NCI-H1092 treated with DMSO at 0.1 percent for 48 hours (cell line): ENCODE measurements around the gene RBM25.
"Not testable (repeated sequence)": the region's sequence is repeated elsewhere in the genome, so short reads cannot be mapped to it uniquely, and the experiment has no call there.

ENCODE experiments used
- DNase-seq: peaks from one replicate; lab custom pipeline; 2025; lab: John Stamatoyannopoulos, UW

Gene RBM25

DNA sequence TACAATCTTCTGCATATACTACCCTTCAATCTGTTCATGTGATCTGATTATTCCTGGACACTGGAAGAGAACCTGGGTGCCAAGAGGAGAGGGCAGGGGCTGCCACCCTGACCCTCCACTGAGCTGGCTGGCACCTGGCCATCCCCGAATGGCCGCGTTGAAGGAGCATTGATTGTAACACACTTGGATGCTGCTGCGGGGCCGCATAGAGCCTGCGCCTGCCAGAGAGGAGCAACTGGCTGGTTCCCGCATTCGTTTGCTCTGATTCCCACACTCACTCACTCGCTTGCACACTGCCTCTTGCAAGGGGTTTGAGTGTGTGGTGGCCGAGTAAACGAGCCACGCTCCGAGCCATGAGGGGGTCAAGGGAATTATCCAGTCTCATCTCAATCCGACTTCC lies 110.4 kb downstream of the RBM25 start:
- no peak for DNase-seq

DNA sequence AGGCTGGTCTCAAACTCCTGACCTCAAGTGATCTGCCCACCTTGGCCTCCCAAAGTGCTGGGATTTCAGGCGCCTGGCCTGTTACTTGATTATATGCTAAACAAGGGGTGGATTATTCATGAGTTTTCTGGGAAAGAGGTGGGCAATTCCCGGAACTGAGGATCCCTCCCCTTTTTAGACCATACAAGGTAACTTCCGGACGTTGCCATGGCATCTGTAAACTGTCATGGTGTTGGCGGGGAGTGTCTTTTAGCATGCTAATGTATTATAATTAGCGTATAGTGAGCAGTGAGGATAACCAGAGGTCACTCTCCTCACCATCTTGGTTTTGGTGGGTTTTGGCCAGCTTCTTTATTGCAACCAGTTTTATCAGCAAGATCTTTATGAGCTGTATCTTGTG lies 111.5 kb downstream of the RBM25 start:
- DNase-seq: not testable (repeated sequence)

DNA sequence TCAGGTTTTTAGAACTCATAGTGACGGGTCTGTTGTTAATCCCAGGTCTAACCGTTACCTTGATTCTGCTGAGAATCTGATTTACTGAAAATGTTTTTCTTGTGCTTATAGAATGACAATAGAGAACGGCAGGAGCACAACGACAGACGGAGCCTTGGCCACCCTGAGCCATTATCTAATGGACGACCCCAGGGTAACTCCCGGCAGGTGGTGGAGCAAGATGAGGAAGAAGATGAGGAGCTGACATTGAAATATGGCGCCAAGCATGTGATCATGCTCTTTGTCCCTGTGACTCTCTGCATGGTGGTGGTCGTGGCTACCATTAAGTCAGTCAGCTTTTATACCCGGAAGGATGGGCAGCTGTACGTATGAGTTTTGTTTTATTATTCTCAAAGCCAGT lies 112.4 kb downstream of the RBM25 start:
- no peak for DNase-seq

DNA sequence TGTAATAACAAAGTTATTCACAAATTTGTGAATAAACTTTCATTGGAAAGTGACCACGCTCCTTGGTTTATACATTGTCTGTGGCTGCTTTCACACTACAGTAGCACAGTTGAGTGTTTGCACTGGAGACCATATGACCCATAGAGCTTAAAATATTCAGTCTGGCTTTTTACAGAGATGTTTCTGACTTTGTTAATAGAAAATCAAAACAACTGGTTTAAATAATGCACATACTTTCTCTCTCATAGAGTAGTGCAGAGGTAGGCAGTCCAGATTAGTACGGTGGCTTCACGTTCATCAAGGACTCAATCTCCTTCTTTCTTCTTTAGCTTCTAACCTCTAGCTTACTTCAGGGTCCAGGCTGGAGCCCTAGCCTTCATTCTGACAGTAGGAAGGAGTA lies 114.2 kb downstream of the RBM25 start:
- no peak for DNase-seq

DNA sequence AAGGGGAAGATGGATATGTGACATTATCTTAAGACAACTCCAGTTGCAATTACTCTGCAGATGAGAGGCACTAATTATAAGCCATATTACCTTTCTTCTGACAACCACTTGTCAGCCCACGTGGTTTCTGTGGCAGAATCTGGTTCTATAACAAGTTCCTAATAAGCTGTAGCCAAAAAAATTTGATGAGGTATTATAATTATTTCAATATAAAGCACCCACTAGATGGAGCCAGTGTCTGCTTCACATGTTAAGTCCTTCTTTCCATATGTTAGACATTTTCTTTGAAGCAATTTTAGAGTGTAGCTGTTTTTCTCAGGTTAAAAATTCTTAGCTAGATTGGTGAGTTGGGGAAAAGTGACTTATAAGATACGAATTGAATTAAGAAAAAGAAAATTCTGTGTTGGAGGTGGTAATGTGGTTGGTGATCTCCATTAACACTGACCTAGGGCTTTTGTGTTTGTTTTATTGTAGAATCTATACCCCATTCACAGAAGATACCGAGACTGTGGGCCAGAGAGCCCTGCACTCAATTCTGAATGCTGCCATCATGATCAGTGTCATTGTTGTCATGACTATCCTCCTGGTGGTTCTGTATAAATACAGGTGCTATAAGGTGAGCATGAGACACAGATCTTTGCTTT lies 114.9 kb downstream of the RBM25 start:
- DNase-seq: no peak
